Keratinocyte (primary cell): Measurements from ENCODE around the gene DNAH3. TPM values are rescaled to one million over a fixed set of nuclear protein-coding genes. Genes with fewer than 3 reads are reported as not detected.

ENCODE experiments used
- DNase-seq: peaks from one replicate; pipeline ENCODE4 v3.0.0-alpha.2; 2011; ENCODE audit warnings: low read depth, missing footprints, low spot score
- FAIRE-seq: peaks from 2 replicates; lab custom pipeline; 2011; peaks lifted over from hg19 to GRCh38; lab: Jason Lieb, UNC
- H2AFZ ChIP-seq: 2 replicates; pipeline ENCODE4 v1.6.0; 2012; ENCODE audit warnings: low read length, control low read depth, inconsistent platforms; ENCODE audit not compliant: control insufficient read depth
- H3K27ac ChIP-seq: 2 replicates; pipeline ENCODE4 v1.5.1; 2011; ENCODE audit warnings: low read length; ENCODE audit not compliant: control insufficient read depth, insufficient read depth
- H3K27me3 ChIP-seq: 3 replicates; pipeline ENCODE4 v1.6.0; 2011; ENCODE audit warnings: low read length; ENCODE audit not compliant: control insufficient read depth, insufficient read depth; ENCODE audit errors: extremely low read depth
- H3K36me3 ChIP-seq, 2 experiments: 2 replicates in 1 of 2; 3 replicates in 1 of 2; pipeline ENCODE4 v1.5.1; 2011; ENCODE audit warnings: low read length in 2 of 2, mild to moderate bottlenecking in 1 of 2; ENCODE audit not compliant: control insufficient read depth in 2 of 2, insufficient read depth in 2 of 2; ENCODE audit errors: extremely low read depth in 1 of 2
- H3K4me1 ChIP-seq: 3 replicates; pipeline ENCODE4 v1.5.1; 2011; ENCODE audit warnings: low read length; ENCODE audit not compliant: control insufficient read depth, insufficient read depth; ENCODE audit errors: extremely low read depth
- H3K4me2 ChIP-seq: 3 replicates; pipeline ENCODE4 v1.6.0; 2011; ENCODE audit warnings: low read depth, low read length; ENCODE audit not compliant: control insufficient read depth, insufficient read depth; ENCODE audit errors: extremely low read depth
- H3K4me3 ChIP-seq, 3 experiments: fragments of 200-600 bp in 1 of 3; sonication (generic) in 1 of 3; 2 replicates in 2 of 3; 3 replicates in 1 of 3; pipeline ENCODE4 v1.5.1; 2011 to 2016; ENCODE audit warnings: low read length in 3 of 3, mild to moderate bottlenecking in 3 of 3, control low read depth in 2 of 3, inconsistent platforms in 1 of 3, low read depth in 1 of 3, mixed read lengths in 1 of 3, mixed run types in 1 of 3, moderate library complexity in 1 of 3; ENCODE audit not compliant: control insufficient read depth in 2 of 3, insufficient read depth in 2 of 3; ENCODE audit errors: extremely low read depth in 1 of 3
- H3K79me2 ChIP-seq: 2 replicates; pipeline ENCODE4 v1.6.0; 2012; ENCODE audit warnings: low read length; ENCODE audit not compliant: control insufficient read depth, insufficient read depth
- H3K9ac ChIP-seq: 3 replicates; pipeline ENCODE4 v1.6.0; 2011; ENCODE audit warnings: low read length; ENCODE audit not compliant: control insufficient read depth, insufficient read depth; ENCODE audit errors: extremely low read depth
- H3K9me1 ChIP-seq: 3 replicates; pipeline ENCODE4 v1.6.0; 2011; ENCODE audit warnings: low read length; ENCODE audit not compliant: control insufficient read depth, insufficient read depth; ENCODE audit errors: extremely low read depth
- H3K9me3 ChIP-seq: 2 replicates; pipeline ENCODE4 v1.5.1; 2012; ENCODE audit warnings: low read depth, low read length; ENCODE audit not compliant: control insufficient read depth
- H4K20me1 ChIP-seq: 3 replicates; pipeline ENCODE4 v1.6.0; 2011; ENCODE audit warnings: low read length; ENCODE audit not compliant: control insufficient read depth, insufficient read depth; ENCODE audit errors: extremely low read depth
- EZH2 ChIP-seq: IDR thresholded peaks from one replicate; pipeline ENCODE4 v1.6.1; 2012; ENCODE audit warnings: inconsistent platforms, mild to moderate bottlenecking, low read length, moderate library complexity
- dilution Hi-C: fragments of 300-500 bp; cut with MboI; formaldehyde crosslinking; loops from one replicate; pipeline ENCODE4 v1.7.0; 2020; ENCODE audit warnings: low sequenced_read_pairs; ENCODE audit not compliant: extremely low pct_ligation_motif_present
- polyA plus RNA-seq, 5 experiments: library from polyadenylated mRNA; depleted of rRNA in 3 of 5; stranded (reverse) in 3 of 5; stranded (forward) in 1 of 5; unstranded in 1 of 5; fragments of >200 nt; gene quantifications; 1 replicate in 1 of 5; 2 replicates in 3 of 5; 3 replicates in 1 of 5; pipeline versions ENCODE4 v1.2.1 to v1.2.3, GENCODE V29; 2011 to 2012; ENCODE audit warnings: missing spikeins in 2 of 5, low read depth in 1 of 5, low replicate concordance in 1 of 5
- TF ChIP-seq, protein P1 (sequence below), 3 experiments: IDR thresholded peaks in 1 of 3; conservative IDR thresholded peaks in 1 of 3; optimal IDR thresholded peaks in 1 of 3; 2 replicates in 2 of 3; 3 replicates in 1 of 3; pipeline versions ENCODE3 to v1.5.1; 2011; ENCODE audit warnings: low read length in 3 of 3, mild to moderate bottlenecking in 3 of 3, moderate library complexity in 2 of 3, control low read depth in 1 of 3, inconsistent platforms in 1 of 3; ENCODE audit not compliant: insufficient read depth in 2 of 3; ENCODE audit errors: extremely low read depth in 1 of 3

DNAH3 gene
- polyA plus RNA-seq, 1 donor (not counting 4 experiments of a cell fraction or from before 2014, with no cell fraction given), result 1.2 TPM

- peak; percentile 1 for DNase-seq
- Histone ChIP-seq H3K27me3 (no peaks in the 10 kb centered on the region), H3K36me3 (no peaks in the 10 kb centered on the region), H3K9ac (peak overlapping the region; percentile 28), H3K79me2 (no peaks in the 10 kb centered on the region), H3K4me3 (peak overlapping the region in 1 of 3 experiments; percentile 35), H3K4me1 (peaks cover 11% of the 10 kb centered on the region), H3K4me2 (peak overlapping the region; percentile 65), H3K27ac (peak overlapping the region; percentile 40), H4K20me1 (no peaks in the 10 kb centered on the region), H3K9me3 (no peaks in the 10 kb centered on the region), H2AFZ (peak overlapping the region; percentile 87), H3K9me1 (no peaks in the 10 kb centered on the region)
- dilution Hi-C loops, result no loop called here
- TF ChIP-seq, protein P1, sequence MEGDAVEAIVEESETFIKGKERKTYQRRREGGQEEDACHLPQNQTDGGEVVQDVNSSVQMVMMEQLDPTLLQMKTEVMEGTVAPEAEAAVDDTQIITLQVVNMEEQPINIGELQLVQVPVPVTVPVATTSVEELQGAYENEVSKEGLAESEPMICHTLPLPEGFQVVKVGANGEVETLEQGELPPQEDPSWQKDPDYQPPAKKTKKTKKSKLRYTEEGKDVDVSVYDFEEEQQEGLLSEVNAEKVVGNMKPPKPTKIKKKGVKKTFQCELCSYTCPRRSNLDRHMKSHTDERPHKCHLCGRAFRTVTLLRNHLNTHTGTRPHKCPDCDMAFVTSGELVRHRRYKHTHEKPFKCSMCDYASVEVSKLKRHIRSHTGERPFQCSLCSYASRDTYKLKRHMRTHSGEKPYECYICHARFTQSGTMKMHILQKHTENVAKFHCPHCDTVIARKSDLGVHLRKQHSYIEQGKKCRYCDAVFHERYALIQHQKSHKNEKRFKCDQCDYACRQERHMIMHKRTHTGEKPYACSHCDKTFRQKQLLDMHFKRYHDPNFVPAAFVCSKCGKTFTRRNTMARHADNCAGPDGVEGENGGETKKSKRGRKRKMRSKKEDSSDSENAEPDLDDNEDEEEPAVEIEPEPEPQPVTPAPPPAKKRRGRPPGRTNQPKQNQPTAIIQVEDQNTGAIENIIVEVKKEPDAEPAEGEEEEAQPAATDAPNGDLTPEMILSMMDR (optimal IDR thresholded peaks at IDR 0.05 in 1 of 3, IDR thresholded peaks at IDR 0.05 in 1 of 3, conservative IDR thresholded peaks at IDR 0.05 in 1 of 3; ENCODE audit: extremely low read depth in 1 of 3, insufficient read depth in 2 of 3, low read length in 3 of 3), result no peak
- no peak for TF ChIP-seq EZH2
- FAIRE-seq, result peak; percentile 84
Measured at GRCh38 chr16:20971401-20971800, 179.2 kb downstream of the DNAH3 start.

GRCh38 chr16:20969386-20969785 lies 181.3 kb downstream of the DNAH3 start:
- Histone ChIP-seq H4K20me1 (no peaks in the 10 kb centered on the region), H3K79me2 (no peaks in the 10 kb centered on the region), H3K27me3 (no peaks in the 10 kb centered on the region), H3K9me3 (no peaks in the 10 kb centered on the region), H3K4me3 (no peak overlapping the region), H2AFZ (no peak overlapping the region), H3K9ac (no peak overlapping the region), H3K9me1 (no peaks in the 10 kb centered on the region), H3K4me1 (peaks cover 11% of the 10 kb centered on the region), H3K36me3 (no peaks in the 10 kb centered on the region), H3K4me2 (no peak overlapping the region), H3K27ac (no peak overlapping the region)
- DNase-seq, result no peak
- TF ChIP-seq EZH2, result no peak
- TF ChIP-seq, protein P1 (optimal IDR thresholded peaks at IDR 0.05 in 1 of 3, IDR thresholded peaks at IDR 0.05 in 1 of 3, conservative IDR thresholded peaks at IDR 0.05 in 1 of 3; ENCODE audit: extremely low read depth in 1 of 3, insufficient read depth in 2 of 3, low read length in 3 of 3), result no peak
- FAIRE-seq, result peak; percentile 53
- dilution Hi-C loops, result no loop called here
